CD8-positive, alpha-beta memory T cell (primary cell): Measurements from ENCODE around the gene ZER1. TPM values are rescaled to one million over a fixed set of nuclear protein-coding genes. Genes with fewer than 3 reads are reported as not detected.

Experiments used
- CTCF ChIA-PET: fragments of 350-600 bp; sonication (Branson Sonifier 250); formaldehyde crosslinking; loops from one replicate; lab custom pipeline; 2021; ENCODE audit warnings: antibody characterized with exemption; lab: Charles Lee
- POLR2A ChIA-PET: fragments of 350-600 bp; sonication (Branson Sonifier 250); formaldehyde crosslinking; loops from one replicate; lab custom pipeline; 2021; ENCODE audit warnings: antibody characterized with exemption; lab: Charles Lee
- DNase-seq, 5 donors: peaks; one replicate each; pipeline versions ENCODE4 v3.0.0 to v3.0.0-alpha.2; 2020 to 2022; ENCODE audit warnings: mixed read lengths in 1 of 5
- H3K27ac ChIP-seq: one replicate; pipeline ENCODE4 v1.7.0; 2013; ENCODE audit warnings: low read depth, mild to moderate bottlenecking, low read length, moderate library complexity
- H3K27me3 ChIP-seq: 2 replicates; pipeline ENCODE4 v1.7.0; 2013; ENCODE audit warnings: low read length, mild to moderate bottlenecking; ENCODE audit not compliant: insufficient read depth, poor library complexity, severe bottlenecking
- H3K36me3 ChIP-seq: 2 replicates; pipeline ENCODE4 v1.7.0; 2013; ENCODE audit warnings: mild to moderate bottlenecking, low read length, moderate library complexity; ENCODE audit not compliant: insufficient read depth
- H3K4me1 ChIP-seq: 2 replicates; pipeline ENCODE4 v1.7.0; 2013; ENCODE audit warnings: mild to moderate bottlenecking, low read length, moderate library complexity; ENCODE audit not compliant: insufficient read depth
- H3K4me3 ChIP-seq: 2 replicates; pipeline ENCODE4 v1.7.0; 2013; ENCODE audit warnings: mild to moderate bottlenecking, low read length
- H3K9me3 ChIP-seq: 2 replicates; pipeline ENCODE4 v1.7.0; 2013; ENCODE audit warnings: mild to moderate bottlenecking, low read length
- H3K27ac Mint-ChIP-seq, 8 donors: one replicate each; pipeline ENCODE4 v1.8.0; 2020 to 2021; ENCODE audit warnings: mixed read lengths in 8 of 8, mild to moderate bottlenecking in 6 of 8, inconsistent platforms in 3 of 8, moderate library complexity in 3 of 8
- H3K27me3 Mint-ChIP-seq, 2 donors: one replicate each; pipeline ENCODE4 v1.8.0; 2020 to 2021; ENCODE audit warnings: mixed read lengths in 2 of 2, mild to moderate bottlenecking in 1 of 2, moderate library complexity in 1 of 2
- H3K36me3 Mint-ChIP-seq, 3 donors: one replicate each; pipeline ENCODE4 v1.8.0; 2020 to 2021; ENCODE audit warnings: mixed read lengths in 3 of 3, inconsistent platforms in 1 of 3, mild to moderate bottlenecking in 1 of 3
- H3K4me1 Mint-ChIP-seq, 3 donors: one replicate each; pipeline ENCODE4 v1.8.0; 2020 to 2021; ENCODE audit warnings: mixed read lengths in 3 of 3, inconsistent platforms in 1 of 3, mild to moderate bottlenecking in 1 of 3
- H3K4me3 Mint-ChIP-seq, 7 donors: one replicate each; pipeline ENCODE4 v1.8.0; 2020 to 2021; ENCODE audit warnings: mixed read lengths in 7 of 7, mild to moderate bottlenecking in 6 of 7, moderate library complexity in 4 of 7, inconsistent platforms in 2 of 7
- H3K9me3 Mint-ChIP-seq, 5 donors: one replicate each; pipeline ENCODE4 v1.8.0; 2020 to 2022; ENCODE audit warnings: mixed read lengths in 5 of 5, mild to moderate bottlenecking in 3 of 5, moderate library complexity in 2 of 5, inconsistent platforms in 1 of 5
- polyA plus RNA-seq: library from polyadenylated mRNA; unstranded; fragments of 300-500 nt; fragmentation: Illumina TruSeq; gene quantifications from one replicate; pipeline ENCODE4 v1.2.3, GENCODE V29; 2021
- total RNA-seq, 2 experiments: library from RNA; stranded (reverse); gene quantifications; one replicate each; pipeline ENCODE4 v1.2.3, GENCODE V29; 2021

ZER1 gene
- total and polyA plus RNA-seq, 3 experiments from 2014 or later, result 18.3 to 46.2 (median 18.7) TPM

- no peaks in the 10 kb centered on the region for H3K27me3 ChIP-seq
- H3K9me3 ChIP-seq, result no peaks in the 10 kb centered on the region
- POLR2A ChIA-PET, result interaction anchor here (0.8 to 1.4 kb wide), 10 partner anchors 11 to 357 kb away, joined by 3 to 9 read pairs (median 4); partner anchors contain the start of genes DOLPP1, KYAT1, LRRC8A and SET
- no peaks in the 10 kb centered on the region for H3K9me3 Mint-ChIP-seq
- CTCF ChIA-PET, result interaction anchor here (0.8 to 2.0 kb wide), 6 partner anchors 12 to 99 kb away, joined by 3 to 5 read pairs (median 4); partner anchors contain the start of genes PKN3 and SET
- peak; percentile 99 to 100 (median 99) for DNase-seq
- peaks cover 0 to 2% of the 10 kb centered on the region in 2 donors for H3K27me3 Mint-ChIP-seq
- H3K27ac ChIP-seq, result peak within 1 kb of the TSS; percentile 68
- peak within 1 kb of the TSS; percentile 89 to 98 (median 94) for H3K27ac Mint-ChIP-seq
- peak within 1 kb of the TSS; percentile 90 to 96 (median 94) for H3K4me3 Mint-ChIP-seq
- H3K4me3 ChIP-seq, result peak within 1 kb of the TSS; percentile 96
- peaks cover 33 to 46% (median 46%) of the 10 kb centered on the region in 3 donors for H3K4me1 Mint-ChIP-seq
- H3K36me3 ChIP-seq, result no peaks in the 10 kb centered on the region
- H3K36me3 Mint-ChIP-seq, result peaks cover 0 to 29% (median 2%) of the 10 kb centered on the region in 3 donors
- H3K4me1 ChIP-seq, result peaks cover 21% of the 10 kb centered on the region
Observed at GRCh38 chr9:128723866-128724743, 47.6 kb downstream of the ZER1 start, which contains the start of gene ZDHHC12. TSS of gene ZDHHC12 (minus strand) at chr9:128724127. CDS start at chr9:128724093, 34 bp downstream.

GRCh38 chr9:128723352-128723865 lies 48.3 kb downstream of the ZER1 start:
- peak overlapping the region; percentile 90 to 96 (median 94) for H3K4me3 Mint-ChIP-seq
- CTCF ChIA-PET, result interaction anchor here (1.0 kb wide), 1 partner anchor 14 kb away, joined by 3 read pairs; no protein-coding TSS in a partner anchor
- peaks cover 0 to 29% (median 2%) of the 10 kb centered on the region in 3 donors for H3K36me3 Mint-ChIP-seq
- H3K27ac Mint-ChIP-seq, result peak overlapping the region; percentile 89 to 96 (median 93)
- POLR2A ChIA-PET, result interaction anchor here (1.1 to 1.4 kb wide), 5 partner anchors 11 to 48 kb away, joined by 3 to 9 read pairs (median 4); no protein-coding TSS in a partner anchor
- H3K9me3 Mint-ChIP-seq, result no peaks in the 10 kb centered on the region
- Histone ChIP-seq H3K27ac (peak overlapping the region; percentile 68), H3K9me3 (no peaks in the 10 kb centered on the region), H3K4me3 (peak overlapping the region; percentile 96), H3K4me1 (peaks cover 21% of the 10 kb centered on the region), H3K36me3 (no peaks in the 10 kb centered on the region), H3K27me3 (no peaks in the 10 kb centered on the region)
- no peak for DNase-seq
- H3K27me3 Mint-ChIP-seq, result peaks cover 0 to 2% of the 10 kb centered on the region in 2 donors
- peaks cover 33 to 46% (median 46%) of the 10 kb centered on the region in 3 donors for H3K4me1 Mint-ChIP-seq

GRCh38 chr9:128722380-128723351 lies 49.1 kb downstream of the ZER1 start:
- H3K36me3 ChIP-seq, result no peaks in the 10 kb centered on the region
- Mint-ChIP-seq H3K27ac (peak overlapping the region; percentile 74 to 95 (median 92)), H3K27me3 (peaks cover 0 to 2% of the 10 kb centered on the region in 2 donors), H3K9me3 (no peaks in the 10 kb centered on the region), H3K36me3 (peaks cover 0 to 29% (median 2%) of the 10 kb centered on the region in 3 donors), H3K4me1 (peaks cover 32 to 46% (median 42%) of the 10 kb centered on the region in 3 donors), H3K4me3 (peak overlapping the region; percentile 46 to 96 (median 94))
- DNase-seq, result no peak
- no peaks in the 10 kb centered on the region for H3K9me3 ChIP-seq
- peaks cover 21% of the 10 kb centered on the region for H3K4me1 ChIP-seq
- POLR2A ChIA-PET, result no interaction called here
- H3K27me3 ChIP-seq, result no peaks in the 10 kb centered on the region
- CTCF ChIA-PET, result no interaction called here
- peak overlapping the region; percentile 68 for H3K27ac ChIP-seq
- H3K4me3 ChIP-seq, result no peak overlapping the region

GRCh38 chr9:128721487-128722010 lies 50.2 kb downstream of the ZER1 start:
- Mint-ChIP-seq H3K9me3 (no peaks in the 10 kb centered on the region), H3K4me3 (peak overlapping the region in 3 of 7 donors; percentile 65 to 92 (median 82)), H3K36me3 (peaks cover 0 to 29% (median 0%) of the 10 kb centered on the region in 3 donors), H3K27me3 (peaks cover 0 to 2% of the 10 kb centered on the region in 2 donors), H3K27ac (no peak overlapping the region), H3K4me1 (peaks cover 26 to 40% (median 33%) of the 10 kb centered on the region in 3 donors)
- Histone ChIP-seq H3K9me3 (no peaks in the 10 kb centered on the region), H3K36me3 (no peaks in the 10 kb centered on the region), H3K4me3 (no peak overlapping the region), H3K27ac (no peak overlapping the region), H3K27me3 (no peaks in the 10 kb centered on the region), H3K4me1 (peaks cover 21% of the 10 kb centered on the region)
- no peak for DNase-seq
- CTCF ChIA-PET, result no interaction called here
- POLR2A ChIA-PET, result no interaction called here

GRCh38 chr9:128720841-128721486 lies 50.8 kb downstream of the ZER1 start:
- no peaks in the 10 kb centered on the region for H3K9me3 ChIP-seq
- ChIA-PET POLR2A (no interaction called here), CTCF (interaction anchor here (0.5 kb wide), 1 partner anchor 61 kb away, joined by 3 read pairs; no protein-coding TSS in a partner anchor)
- Mint-ChIP-seq H3K27ac (peak overlapping the region in 1 of 8 donors; percentile 35), H3K9me3 (no peaks in the 10 kb centered on the region), H3K27me3 (peaks cover 0 to 2% of the 10 kb centered on the region in 2 donors), H3K4me3 (peak overlapping the region in 4 of 7 donors; percentile 27 to 41 (median 28)), H3K4me1 (peaks cover 25 to 37% (median 30%) of the 10 kb centered on the region in 3 donors), H3K36me3 (peaks cover 0 to 29% (median 0%) of the 10 kb centered on the region in 3 donors)
- DNase-seq, result no peak
- H3K4me3 ChIP-seq, result no peak overlapping the region
- no peaks in the 10 kb centered on the region for H3K27me3 ChIP-seq
- H3K36me3 ChIP-seq, result no peaks in the 10 kb centered on the region
- peaks cover 20% of the 10 kb centered on the region for H3K4me1 ChIP-seq
- no peak overlapping the region for H3K27ac ChIP-seq

- H3K27me3 ChIP-seq, result no peaks in the 10 kb centered on the region
- Mint-ChIP-seq H3K9me3 (no peaks in the 10 kb centered on the region), H3K4me1 (peaks cover 22 to 31% (median 22%) of the 10 kb centered on the region in 3 donors), H3K27me3 (peaks cover 0 to 2% of the 10 kb centered on the region in 2 donors), H3K4me3 (peak overlapping the region in 1 of 7 donors; percentile 20), H3K27ac (no peak overlapping the region), H3K36me3 (peaks cover 0 to 29% (median 0%) of the 10 kb centered on the region in 3 donors)
- no peak overlapping the region for H3K4me3 ChIP-seq
- CTCF ChIA-PET, result no interaction called here
- no peak for DNase-seq
- POLR2A ChIA-PET, result no interaction called here
- peaks cover 14% of the 10 kb centered on the region for H3K4me1 ChIP-seq
- H3K27ac ChIP-seq, result no peak overlapping the region
- no peaks in the 10 kb centered on the region for H3K9me3 ChIP-seq
- no peaks in the 10 kb centered on the region for H3K36me3 ChIP-seq
Observed at GRCh38 chr9:128719919-128720605, 51.7 kb downstream of the ZER1 start.
